K562 (cell line): ENCODE measurements around the gene GLI1. TPM values are rescaled to one million over a fixed set of nuclear protein-coding genes. Genes with fewer than 3 reads are reported as not detected.

Experiments used
- ATAC-seq: fragments of 200-7000 bp; cut with Tn5 transposase; 3 replicates; pipeline ENCODE4 v1.9.1; 2020; ENCODE audit warnings: moderate library complexity
- BruUV-seq: library from RNA; stranded (reverse); fragments of 400-500 nt; replicated peaks from 2 replicates; lab custom pipeline; 2021; lab: Mats Ljungman, UMichigan
- CTCF ChIA-PET: fragments of 300-600 bp; formaldehyde crosslinking; extraction: SDS; loops from one replicate; lab custom pipeline; 2021; ENCODE audit warnings: low intra/inter-chr PET ratio; lab: Yijun Ruan, JAX
- POLR2A ChIA-PET: fragments of 300-600, 350-650 bp; sonication (Branson Sonifier 250); formaldehyde crosslinking; extraction: SDS; loops from one replicate; lab custom pipeline; 2021; ENCODE audit warnings: antibody characterized with exemption, inconsistent platforms; lab: Yijun Ruan, JAX
- DNase-seq, 4 experiments: peaks; one replicate each; pipeline versions ENCODE4 v3.0.0 to v3.0.0-alpha.2; 2011 to 2018; ENCODE audit warnings: low spot score in 3 of 4, mixed read lengths in 3 of 4; ENCODE audit errors: extremely low read depth in 1 of 4
- FAIRE-seq: peaks from 2 replicates; lab custom pipeline; 2011; peaks lifted over from hg19 to GRCh38; lab: Jason Lieb, UNC
- H2AFZ ChIP-seq: 2 replicates; pipeline ENCODE4 v1.6.0; 2011; ENCODE audit warnings: low read depth, low read length, control low read depth, inconsistent platforms
- H3K27ac ChIP-seq: fragments of 200-600 bp; 3 replicates; pipeline ENCODE4 v1.8.0; 2011; ENCODE audit warnings: low read depth, mild to moderate bottlenecking, control low read depth, inconsistent platforms, low read length, moderate library complexity, mixed read lengths; ENCODE audit errors: extremely low read depth
- H3K27me3 ChIP-seq, 2 experiments: fragments of 300-600 bp in 1 of 2; 2 replicates in 1 of 2; 3 replicates in 1 of 2; pipeline versions ENCODE4 v1.6.0 to v1.8.0; 2011; ENCODE audit warnings: inconsistent platforms in 2 of 2, low read length in 2 of 2, mild to moderate bottlenecking in 1 of 2, mixed read lengths in 1 of 2, moderate library complexity in 1 of 2; ENCODE audit not compliant: control insufficient read depth in 2 of 2, insufficient read depth in 2 of 2
- H3K36me3 ChIP-seq: fragments of 300-600 bp; 3 replicates; pipeline ENCODE4 v1.8.0; 2011; ENCODE audit warnings: mild to moderate bottlenecking, low read length, inconsistent platforms; ENCODE audit not compliant: control insufficient read depth, insufficient read depth
- H3K4me1 ChIP-seq, 2 experiments: fragments of 200-600 bp in 1 of 2; replicated peaks in 1 of 2; 2 replicates in 1 of 2; 3 replicates in 1 of 2; pipeline versions ENCODE4 v1.5.1 to v1.8.0; 2011; ENCODE audit warnings: inconsistent platforms in 2 of 2, low read length in 2 of 2, mild to moderate bottlenecking in 1 of 2, mixed read lengths in 1 of 2, moderate library complexity in 1 of 2; ENCODE audit not compliant: control insufficient read depth in 2 of 2, insufficient read depth in 2 of 2
- H3K4me2 ChIP-seq: 2 replicates; pipeline ENCODE4 v1.6.1; 2011; ENCODE audit warnings: low read length, control low read depth, inconsistent platforms, mixed read lengths; ENCODE audit not compliant: insufficient read depth
- H3K4me3 ChIP-seq: fragments of 200-600 bp; sonication (generic), shearing (Covaris generic); 2 replicates; pipeline ENCODE4 v1.5.1; 2016; ENCODE audit warnings: control low read depth, inconsistent platforms
- H3K79me2 ChIP-seq: fragments of 200-600 bp; 3 replicates; pipeline ENCODE4 v1.8.0; 2011; ENCODE audit warnings: low read length, inconsistent platforms; ENCODE audit not compliant: control insufficient read depth, insufficient read depth
- H3K9ac ChIP-seq, 2 experiments: 2 replicates each; pipeline versions ENCODE4 v1.6.0 to v1.6.1; 2011; ENCODE audit warnings: low read depth in 2 of 2, low read length in 2 of 2, control low read depth in 1 of 2, inconsistent platforms in 1 of 2, mild to moderate bottlenecking in 1 of 2, mixed read lengths in 1 of 2; ENCODE audit not compliant: insufficient read depth in 1 of 2
- H3K9me1 ChIP-seq: one replicate; pipeline ENCODE4 v1.6.0; 2011; ENCODE audit warnings: inconsistent platforms, mild to moderate bottlenecking, low read length, moderate library complexity; ENCODE audit not compliant: control insufficient read depth, insufficient read depth
- H3K9me3 ChIP-seq: replicated peaks from 2 replicates; pipeline ENCODE4 v1.5.1; 2011; ENCODE audit warnings: low read depth, low read length, inconsistent platforms; ENCODE audit not compliant: control insufficient read depth, insufficient read depth
- H4K20me1 ChIP-seq: replicated peaks from 2 replicates; pipeline ENCODE4 v1.6.1; 2011; ENCODE audit warnings: low read length, inconsistent platforms, mixed read lengths; ENCODE audit not compliant: control insufficient read depth, insufficient read depth
- ATF1 ChIP-seq, 2 experiments: fragments of 450-650 bp in 1 of 2; IDR thresholded peaks; 2 replicates each; pipeline ENCODE4 v1.6.1; 2016; ENCODE audit warnings: missing compliant biosample characterization in 1 of 2, missing genetic modification characterization in 1 of 2
- ATF6 ChIP-seq: sonication (generic); formaldehyde crosslinking; IDR thresholded peaks from 2 replicates; pipeline ENCODE4 v1.4.0; 2020; ENCODE audit warnings: mild to moderate bottlenecking, missing genetic modification reagents
- CREM ChIP-seq: IDR thresholded peaks from 2 replicates; pipeline ENCODE4 v1.6.1; 2014; ENCODE audit warnings: antibody characterized with exemption, low read depth
- ELF4 ChIP-seq: fragments of 450-650 bp; formaldehyde crosslinking; IDR thresholded peaks from 2 replicates; pipeline ENCODE4 v1.4.0; 2022; ENCODE audit warnings: missing genetic modification characterization
- POLR2A ChIP-seq: fragments of 450-650 bp; conservative IDR thresholded peaks from 2 replicates; pipeline ENCODE4 v1.6.1; 2016
- POLR2B ChIP-seq: fragments of 450-650 bp; IDR thresholded peaks from 2 replicates; pipeline ENCODE4 v1.6.1; 2018; ENCODE audit warnings: low read depth; ENCODE audit not compliant: partially characterized antibody
- POLR2H ChIP-seq: IDR thresholded peaks from 2 replicates; pipeline ENCODE4 v1.6.1; 2016; ENCODE audit warnings: missing genetic modification characterization, low read depth, mild to moderate bottlenecking, control low read depth, missing compliant biosample characterization, moderate library complexity
- TARDBP ChIP-seq: fragments of 450-650 bp; IDR thresholded peaks from 2 replicates; pipeline ENCODE4 v1.6.1; 2016
- ZNF431 ChIP-seq: sonication (generic); formaldehyde crosslinking; IDR thresholded peaks from 2 replicates; pipeline ENCODE4 v1.8.0; 2022; ENCODE audit warnings: mild to moderate bottlenecking, missing genetic modification reagents
- ZSCAN29 ChIP-seq: fragments of 450-650 bp; IDR thresholded peaks from 2 replicates; pipeline ENCODE4 v1.6.1; 2017
- WGBS: fragments of 100-300 bp; shearing (Covaris generic); methylation state at CpG from one replicate; pipeline ENCODE4 v1.1.6; 2016; ENCODE audit warnings: low coverage, mixed read lengths; ENCODE audit not compliant: insufficient coverage; ENCODE audit errors: missing lambda C conversion rate; 5-methylcytosine and 5-hydroxymethylcytosine counted together
- in situ Hi-C: fragments of 300-500 bp; cut with MboI; formaldehyde crosslinking; loops from 4 replicates; pipeline ENCODE4 v1.15.0; 2018; ENCODE audit warnings: inconsistent platforms, mixed read lengths
- intact Hi-C: fragments of 100-400 bp; cut with micrococcal nuclease; formaldehyde crosslinking; loops from 2 replicates; pipeline ENCODE4 v1.14.2; 2022
- polyA plus RNA-seq, 8 experiments: library from polyadenylated mRNA; depleted of rRNA in 4 of 8; stranded (reverse) in 5 of 8; unstranded in 3 of 8; fragments of >200 nt; fragmentation: Nextera tagmentation in 2 of 8; fragmentation: Illumina TruSeq in 1 of 8; extraction: Ambion mirVana in 2 of 8; extraction: Trizol in 1 of 8; gene quantifications; 2 replicates each; pipeline versions ENCODE4 v1.2.1 to v1.2.3, GENCODE V29; 2011 to 2014; ENCODE audit warnings: inconsistent platforms in 1 of 8, missing spikeins in 1 of 8
- total RNA-seq, 7 experiments: library from RNA; depleted of rRNA in 6 of 7; stranded (reverse); fragments of >200 nt in 6 of 7; fragmentation: Illumina TruSeq in 2 of 7; extraction: Trizol in 2 of 7; gene quantifications; 2 replicates each; pipeline versions ENCODE4 v1.2.1 to v1.2.3, GENCODE V29; 2011 to 2021; ENCODE audit warnings: low replicate concordance in 1 of 7

Gene GLI1
- total and polyA plus RNA-seq, 9 of the 15 experiments (the other 6 are each of a cell fraction or from before 2014, with no cell fraction given) = 0.24 to 3.7 (median 0.61) TPM

- no peak for TF ChIP-seq ZSCAN29
- no peak for TF ChIP-seq CREM
- no peak for TF ChIP-seq ATF6 (CRISPR knock-in tag)
- 0 out of 2 replicates have a peak, but pooled peaks have one; percentile 33 for TF ChIP-seq POLR2A
- TF ChIP-seq ATF1 (CRISPR knock-in tag; IDR thresholded peaks at IDR 0.05) = no peak
- no peak for TF ChIP-seq ATF1 (tag; IDR thresholded peaks at IDR 0.05)
- TF ChIP-seq TARDBP = no peak
- TF ChIP-seq POLR2H = 0 out of 2 replicates have a peak, but pooled peaks have one; percentile 4
- TF ChIP-seq, all 486 proteins: peak for 5
Measured at GRCh38 chr12:57512665-57513064, 53.1 kb downstream of the GLI1 start (continued).

- ATAC-seq (no peak), FAIRE-seq (no peak), DNase-seq (no peak)
- POLR2A ChIA-PET = interaction anchor here (0.6 to 10.1 kb wide), 4 partner anchors 9 to 237 kb away, joined by 3 to 184 read pairs (median 4); no protein-coding TSS in a partner anchor
- peaks cover 0 to 17% of the 10 kb centered on the region in 2 experiments; a peak in 4 of 5 replicates for H3K4me1 ChIP-seq
- CTCF ChIA-PET = no interaction called here
- peaks cover 32% of the 10 kb centered on the region for H4K20me1 ChIP-seq
- no TSS peak for BruUV-seq
- no peaks in the 10 kb centered on the region for H3K9me3 ChIP-seq
- H2AFZ ChIP-seq = no peak overlapping the region
- in situ Hi-C loops (no loop called here), intact Hi-C loops (no loop called here)
- H3K9me1 ChIP-seq = peaks cover 7% of the 10 kb centered on the region
- 91% methylated on average over 5 of the region's 5 CpGs for WGBS
- H3K9ac ChIP-seq = no peak overlapping the region
- peaks cover 86% of the 10 kb centered on the region for H3K36me3 ChIP-seq
- H3K4me2 ChIP-seq = no peak overlapping the region
- peaks cover 20% of the 10 kb centered on the region for H3K79me2 ChIP-seq
- H3K27ac ChIP-seq = no peak overlapping the region
- peak; percentile 15 for TF ChIP-seq POLR2B
- no peak for TF ChIP-seq ZNF431 (CRISPR knock-in tag)
- TF ChIP-seq POLR2A = peak; percentile 12; the same call in 1 of the 2 replicates
- TF ChIP-seq ELF4 (CRISPR knock-in tag) = 0 out of 2 replicates have a peak, but pooled peaks have one; percentile 10
- no peaks in the 10 kb centered on the region for H3K27me3 ChIP-seq
- H3K4me3 ChIP-seq = no peak overlapping the region
Measured at GRCh38 chr12:57513266-57513665, 53.7 kb downstream of the GLI1 start.
